Measurements from ENCODE around the gene PSORS1C2. TPM values are rescaled to one million over a fixed set of nuclear protein-coding genes. Genes with fewer than 3 reads are reported as not detected.

The PSORS1C2 gene
- total and polyA plus RNA-seq, 4 donors: not detected

- Histone ChIP-seq H3K9ac (ENCODE audit: low read depth in 1 of 2, low read length in 2 of 2) (no peak overlapping the region), H3K27me3 (ENCODE audit: control insufficient read depth in 4 of 4, insufficient read depth in 4 of 4, low read length in 3 of 4) (no peaks in the 10 kb centered on the region), H3K9me3 (ENCODE audit: control insufficient read depth in 4 of 4, low read length in 3 of 4) (no peaks in the 10 kb centered on the region), H3K27ac (ENCODE audit: low read depth in 1 of 2, low read length in 2 of 2) (no peak overlapping the region), H3K4me1 (ENCODE audit: control insufficient read depth in 4 of 4, insufficient read depth in 4 of 4, low read length in 3 of 4) (peaks cover 0 to 4% (median 3%) of the 10 kb centered on the region in 4 donors), H3K36me3 (ENCODE audit: control insufficient read depth in 4 of 4, insufficient read depth in 3 of 4, low read depth in 1 of 4, low read length in 3 of 4) (no peaks in the 10 kb centered on the region), H3K4me3 (ENCODE audit: low read depth in 1 of 3, low read length in 3 of 3) (no peak overlapping the region)
- DNase-seq (ENCODE audit: low spot score): no peak
- 87% methylated on average over 6 of the region's 6 CpGs for WGBS
- TF ChIP-seq ZBTB33 (IDR thresholded peaks at IDR 0.05) (no peak), YY1 (IDR thresholded peaks at IDR 0.05) (no peak), GABPA (IDR thresholded peaks at IDR 0.05 in 1 of 2, conservative IDR thresholded peaks at IDR 0.05 in 1 of 2) (no peak), JUND (IDR thresholded peaks at IDR 0.05) (no peak), CTCF (IDR thresholded peaks at IDR 0.05; ENCODE audit: low read depth, low read length, missing input control) (no peak), TAF1 (conservative IDR thresholded peaks at IDR 0.05) (no peak), FOXA2 (IDR thresholded peaks at IDR 0.05) (no peak), EGR1 (IDR thresholded peaks at IDR 0.05; ENCODE audit: low read depth in 2 of 2) (no peak), REST (IDR thresholded peaks at IDR 0.05) (no peak), RAD21 (IDR thresholded peaks at IDR 0.05) (no peak), RXRA (IDR thresholded peaks at IDR 0.05) (no peak)
Measured at GRCh38 chr6:31132806-31133205, 6.1 kb downstream of the PSORS1C2 start.

GRCh38 chr6:31131595-31131994 is 7.3 kb downstream of the PSORS1C2 start:
- Histone ChIP-seq H3K27me3 (ENCODE audit: control insufficient read depth in 4 of 4, insufficient read depth in 4 of 4, low read length in 3 of 4) (no peaks in the 10 kb centered on the region), H3K9ac (ENCODE audit: low read depth in 1 of 2, low read length in 2 of 2) (no peak overlapping the region), H3K27ac (ENCODE audit: low read depth in 1 of 2, low read length in 2 of 2) (no peak overlapping the region), H3K4me3 (ENCODE audit: low read depth in 1 of 3, low read length in 3 of 3) (no peak overlapping the region), H3K36me3 (ENCODE audit: control insufficient read depth in 4 of 4, insufficient read depth in 3 of 4, low read depth in 1 of 4, low read length in 3 of 4) (no peaks in the 10 kb centered on the region), H3K4me1 (ENCODE audit: control insufficient read depth in 4 of 4, insufficient read depth in 4 of 4, low read length in 3 of 4) (no peaks in the 10 kb centered on the region), H3K9me3 (ENCODE audit: control insufficient read depth in 4 of 4, low read length in 3 of 4) (no peaks in the 10 kb centered on the region)
- 86% methylated on average over 3 of the region's 3 CpGs for WGBS
- DNase-seq (ENCODE audit: low spot score): no peak
- TF ChIP-seq FOXA2 (IDR thresholded peaks at IDR 0.05) (no peak), HNF4A (conservative IDR thresholded peaks at IDR 0.05) (no peak), CTCF (IDR thresholded peaks at IDR 0.05; ENCODE audit: low read depth, low read length, missing input control) (no peak), GABPA (IDR thresholded peaks at IDR 0.05 in 1 of 2, conservative IDR thresholded peaks at IDR 0.05 in 1 of 2) (no peak), TAF1 (conservative IDR thresholded peaks at IDR 0.05) (no peak), EGR1 (IDR thresholded peaks at IDR 0.05; ENCODE audit: low read depth in 2 of 2) (no peak), SP1 (IDR thresholded peaks at IDR 0.05) (no peak), RXRA (IDR thresholded peaks at IDR 0.05) (no peak), RAD21 (IDR thresholded peaks at IDR 0.05) (no peak), JUND (IDR thresholded peaks at IDR 0.05) (no peak), ZBTB33 (IDR thresholded peaks at IDR 0.05) (no peak), YY1 (IDR thresholded peaks at IDR 0.05) (no peak), FOXA1 (IDR thresholded peaks at IDR 0.05) (no peak), NR2F2 (IDR thresholded peaks at IDR 0.05) (no peak), REST (IDR thresholded peaks at IDR 0.05) (no peak)

All from liver (tissue), 9 donors.